Liver (tissue), 9 donors: ENCODE measurements around the gene INIP. TPM values are rescaled to one million over a fixed set of nuclear protein-coding genes. Genes with fewer than 3 reads are reported as not detected.

ENCODE experiments used
- DNase-seq: peaks from one replicate; pipeline ENCODE4 v3.0.0-alpha.2; 2017; ENCODE audit warnings: low spot score
- H3K27ac ChIP-seq, 2 donors: one replicate each; pipeline ENCODE4 v1.7.0; 2013; ENCODE audit warnings: inconsistent platforms in 2 of 2, low read length in 2 of 2, control low read depth in 1 of 2, low read depth in 1 of 2, mild to moderate bottlenecking in 1 of 2
- H3K27me3 ChIP-seq, 4 donors: one replicate each; pipeline versions ENCODE4 v1.6.1 to v1.7.0; 2013; ENCODE audit warnings: low read length in 3 of 4, inconsistent platforms in 1 of 4, mild to moderate bottlenecking in 1 of 4, moderate library complexity in 1 of 4; ENCODE audit not compliant: control insufficient read depth in 4 of 4, insufficient read depth in 4 of 4
- H3K36me3 ChIP-seq, 4 donors: one replicate each; pipeline versions ENCODE4 v1.6.1 to v1.7.0; 2013; ENCODE audit warnings: low read length in 3 of 4, mild to moderate bottlenecking in 3 of 4, low read depth in 1 of 4, moderate library complexity in 1 of 4; ENCODE audit not compliant: control insufficient read depth in 4 of 4, insufficient read depth in 3 of 4
- H3K4me1 ChIP-seq, 4 donors: one replicate each; pipeline versions ENCODE4 v1.6.1 to v1.7.0; 2013; ENCODE audit warnings: low read length in 3 of 4, mild to moderate bottlenecking in 3 of 4, moderate library complexity in 1 of 4; ENCODE audit not compliant: control insufficient read depth in 4 of 4, insufficient read depth in 4 of 4
- H3K4me3 ChIP-seq, 3 donors: one replicate each; pipeline versions ENCODE4 v1.6.1 to v1.7.0; 2013; ENCODE audit warnings: low read length in 3 of 3, control low read depth in 1 of 3, low read depth in 1 of 3, mild to moderate bottlenecking in 1 of 3
- H3K9ac ChIP-seq, 2 donors: one replicate each; pipeline ENCODE4 v1.7.0; 2013; ENCODE audit warnings: low read length in 2 of 2, mild to moderate bottlenecking in 2 of 2, moderate library complexity in 2 of 2, control low read depth in 1 of 2, low read depth in 1 of 2
- H3K9me3 ChIP-seq, 4 donors: one replicate each; pipeline versions ENCODE4 v1.6.1 to v1.7.0; 2013; ENCODE audit warnings: low read length in 3 of 4; ENCODE audit not compliant: control insufficient read depth in 4 of 4
- CTCF ChIP-seq: fragments of 150-350 bp; IDR thresholded peaks from 2 replicates; pipeline ENCODE4 v1.5.1; 2017; ENCODE audit warnings: improper control_type of control experiment, low read depth, low read length; ENCODE audit not compliant: missing input control
- EGR1 ChIP-seq, 2 donors: IDR thresholded peaks; 2 replicates each; pipeline ENCODE4 v1.6.1; 2016 to 2018; ENCODE audit warnings: antibody characterized with exemption in 2 of 2, low read depth in 2 of 2
- FOXA1 ChIP-seq: IDR thresholded peaks from 2 replicates; pipeline ENCODE4 v1.6.1; 2016; ENCODE audit warnings: antibody characterized with exemption
- FOXA2 ChIP-seq: IDR thresholded peaks from 2 replicates; pipeline ENCODE4 v1.6.1; 2016; ENCODE audit warnings: antibody characterized with exemption
- GABPA ChIP-seq, 2 donors: IDR thresholded peaks in 1 of 2; conservative IDR thresholded peaks in 1 of 2; 2 replicates each; pipeline ENCODE4 v1.6.1; 2016; ENCODE audit warnings: antibody characterized with exemption in 2 of 2, mild to moderate bottlenecking in 1 of 2, moderate library complexity in 1 of 2
- HNF4A ChIP-seq, 2 donors: conservative IDR thresholded peaks; 2 replicates each; pipeline ENCODE4 v1.6.1; 2016; ENCODE audit warnings: antibody characterized with exemption in 2 of 2, mild to moderate bottlenecking in 2 of 2
- HNF4G ChIP-seq: IDR thresholded peaks from 2 replicates; pipeline ENCODE4 v1.6.1; 2016; ENCODE audit warnings: antibody characterized with exemption
- JUND ChIP-seq, 2 donors: IDR thresholded peaks; 2 replicates each; pipeline ENCODE4 v1.6.1; 2016; ENCODE audit warnings: antibody characterized with exemption in 2 of 2
- NR2F2 ChIP-seq: IDR thresholded peaks from 2 replicates; pipeline ENCODE4 v1.6.1; 2016; ENCODE audit warnings: antibody characterized with exemption
- RAD21 ChIP-seq, 2 donors: IDR thresholded peaks; 2 replicates each; pipeline ENCODE4 v1.6.1; 2016; ENCODE audit warnings: antibody characterized with exemption in 2 of 2, mild to moderate bottlenecking in 2 of 2
- RXRA ChIP-seq, 2 donors: IDR thresholded peaks; 2 replicates each; pipeline ENCODE4 v1.6.1; 2017 to 2018; ENCODE audit warnings: antibody characterized with exemption in 2 of 2, mild to moderate bottlenecking in 1 of 2
- SP1 ChIP-seq: IDR thresholded peaks from 2 replicates; pipeline ENCODE4 v1.6.1; 2018; ENCODE audit warnings: antibody characterized with exemption, mild to moderate bottlenecking
- TAF1 ChIP-seq: conservative IDR thresholded peaks from 2 replicates; pipeline ENCODE4 v1.6.1; 2016; ENCODE audit warnings: antibody characterized with exemption, mild to moderate bottlenecking
- YY1 ChIP-seq: IDR thresholded peaks from 2 replicates; pipeline ENCODE4 v1.6.1; 2016; ENCODE audit warnings: antibody characterized with exemption, mild to moderate bottlenecking
- ZBTB33 ChIP-seq: IDR thresholded peaks from 2 replicates; pipeline ENCODE4 v1.6.1; 2016; ENCODE audit warnings: antibody characterized with exemption
- WGBS: extraction: QIAGEN DNeasy Blood & Tissue Kit; methylation state at CpG from one replicate; pipeline ENCODE4 v1.1.7; 2013; 5-methylcytosine and 5-hydroxymethylcytosine counted together
- polyA plus RNA-seq, 2 donors: library from polyadenylated mRNA; stranded (reverse) in 1 of 2; unstranded in 1 of 2; fragments of 200-250 nt in 1 of 2; fragments of >200 nt in 1 of 2; fragmentation: Nextera tagmentation in 1 of 2; extraction: Ambion mirVana in 1 of 2; gene quantifications; one replicate each; pipeline versions ENCODE4 v1.2.1 to v1.2.3, GENCODE V29; 2013 to 2015
- total RNA-seq, 2 donors: library from RNA; depleted of rRNA; stranded (reverse); fragments of >200 nt; gene quantifications; one replicate each; pipeline ENCODE4 v1.2.3, GENCODE V29; 2014
- TF ChIP-seq, protein P1 (sequence below): IDR thresholded peaks from 2 replicates; pipeline ENCODE4 v1.6.1; 2016; ENCODE audit warnings: antibody characterized with exemption
- TF ChIP-seq, protein P2 (sequence below): IDR thresholded peaks from 2 replicates; pipeline ENCODE4 v1.6.1; 2016; ENCODE audit warnings: antibody characterized with exemption, mild to moderate bottlenecking
- TF ChIP-seq, protein P3 (sequence below): IDR thresholded peaks from 2 replicates; pipeline ENCODE4 v1.6.1; 2016; ENCODE audit warnings: antibody characterized with exemption
- donor health status: healthy.
- donor health status: healthy.
- donor health status: healthy.
- donor health status: healthy.
- donor health status: healthy.

Gene INIP
- total RNA-seq, result 10 to 100 TPM; 10.8 to 13.3 TPM
- polyA plus RNA-seq, result 1 to 10 TPM; 6.2 to 9.5 TPM

GRCh38 chr9:112717661-112718331, at the start of gene INIP:
Gene INIP (minus strand): TSS chr9:112718117. CDS start chr9:112716485, 1,632 bp downstream.
- H3K4me3 ChIP-seq, result peak within 1 kb of the TSS; percentile 70 to 98 (median 97)
- H3K27me3 ChIP-seq, result no peaks in the 10 kb centered on the region
- DNase-seq, result peak; percentile 94
- peak within 1 kb of the TSS; percentile 90 to 91 for H3K27ac ChIP-seq
- no peaks in the 10 kb centered on the region for H3K9me3 ChIP-seq
- peak within 1 kb of the TSS; percentile 95 to 96 for H3K9ac ChIP-seq
- peaks cover 0 to 3% (median 1%) of the 10 kb centered on the region in 4 donors for H3K36me3 ChIP-seq
- under 1% methylated on average over 51 of the region's 51 CpGs for WGBS
- peaks cover 0 to 9% (median 8%) of the 10 kb centered on the region in 4 donors for H3K4me1 ChIP-seq
- TF ChIP-seq, protein P1, sequence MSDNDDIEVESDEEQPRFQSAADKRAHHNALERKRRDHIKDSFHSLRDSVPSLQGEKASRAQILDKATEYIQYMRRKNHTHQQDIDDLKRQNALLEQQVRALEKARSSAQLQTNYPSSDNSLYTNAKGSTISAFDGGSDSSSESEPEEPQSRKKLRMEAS, result no peak
- TF ChIP-seq YY1 (peak; percentile 71), HNF4A (conservative IDR thresholded peaks at IDR 0.05) (peak in 1 of 2 donors; percentile 14), RAD21 (IDR thresholded peaks at IDR 0.05) (peak in 1 of 2 donors; percentile 53), FOXA2 (no peak), HNF4G (no peak), RXRA (IDR thresholded peaks at IDR 0.05) (peak in 1 of 2 donors; percentile 33), CTCF (peak; percentile 25), EGR1 (IDR thresholded peaks at IDR 0.05; ENCODE audit: low read depth in 2 of 2) (peak; percentile 96 to 98), GABPA (IDR thresholded peaks at IDR 0.05 in 1 of 2, conservative IDR thresholded peaks at IDR 0.05 in 1 of 2) (peak; percentile 62 to 90), ZBTB33 (no peak), SP1 (peak; percentile 68), FOXA1 (no peak), JUND (IDR thresholded peaks at IDR 0.05) (no peak), NR2F2 (no peak), TAF1 (peak; percentile 20)
- TF ChIP-seq, protein P2, sequence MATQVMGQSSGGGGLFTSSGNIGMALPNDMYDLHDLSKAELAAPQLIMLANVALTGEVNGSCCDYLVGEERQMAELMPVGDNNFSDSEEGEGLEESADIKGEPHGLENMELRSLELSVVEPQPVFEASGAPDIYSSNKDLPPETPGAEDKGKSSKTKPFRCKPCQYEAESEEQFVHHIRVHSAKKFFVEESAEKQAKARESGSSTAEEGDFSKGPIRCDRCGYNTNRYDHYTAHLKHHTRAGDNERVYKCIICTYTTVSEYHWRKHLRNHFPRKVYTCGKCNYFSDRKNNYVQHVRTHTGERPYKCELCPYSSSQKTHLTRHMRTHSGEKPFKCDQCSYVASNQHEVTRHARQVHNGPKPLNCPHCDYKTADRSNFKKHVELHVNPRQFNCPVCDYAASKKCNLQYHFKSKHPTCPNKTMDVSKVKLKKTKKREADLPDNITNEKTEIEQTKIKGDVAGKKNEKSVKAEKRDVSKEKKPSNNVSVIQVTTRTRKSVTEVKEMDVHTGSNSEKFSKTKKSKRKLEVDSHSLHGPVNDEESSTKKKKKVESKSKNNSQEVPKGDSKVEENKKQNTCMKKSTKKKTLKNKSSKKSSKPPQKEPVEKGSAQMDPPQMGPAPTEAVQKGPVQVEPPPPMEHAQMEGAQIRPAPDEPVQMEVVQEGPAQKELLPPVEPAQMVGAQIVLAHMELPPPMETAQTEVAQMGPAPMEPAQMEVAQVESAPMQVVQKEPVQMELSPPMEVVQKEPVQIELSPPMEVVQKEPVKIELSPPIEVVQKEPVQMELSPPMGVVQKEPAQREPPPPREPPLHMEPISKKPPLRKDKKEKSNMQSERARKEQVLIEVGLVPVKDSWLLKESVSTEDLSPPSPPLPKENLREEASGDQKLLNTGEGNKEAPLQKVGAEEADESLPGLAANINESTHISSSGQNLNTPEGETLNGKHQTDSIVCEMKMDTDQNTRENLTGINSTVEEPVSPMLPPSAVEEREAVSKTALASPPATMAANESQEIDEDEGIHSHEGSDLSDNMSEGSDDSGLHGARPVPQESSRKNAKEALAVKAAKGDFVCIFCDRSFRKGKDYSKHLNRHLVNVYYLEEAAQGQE, result peak; percentile 48
- TF ChIP-seq, protein P3, sequence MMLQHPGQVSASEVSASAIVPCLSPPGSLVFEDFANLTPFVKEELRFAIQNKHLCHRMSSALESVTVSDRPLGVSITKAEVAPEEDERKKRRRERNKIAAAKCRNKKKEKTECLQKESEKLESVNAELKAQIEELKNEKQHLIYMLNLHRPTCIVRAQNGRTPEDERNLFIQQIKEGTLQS, result no peak
